Left colon (tissue), 2 donors: ENCODE results near the gene GBP2. TPM values are rescaled to one million over a fixed set of nuclear protein-coding genes. Genes with fewer than 3 reads are reported as not detected.
"Not testable (repeated sequence)": the region's sequence is repeated elsewhere in the genome, so short reads cannot be mapped to it uniquely, and the experiment has no call there.

Experiments used
- ATAC-seq: fragments of 200-7000 bp; cut with Tn5 transposase; one replicate; pipeline ENCODE4 v1.9.1; 2020; ENCODE audit warnings: mild to moderate bottlenecking, moderate library complexity
- DNase-seq, 2 donors: peaks; one replicate each; pipeline ENCODE4 v3.0.0-alpha.2; 2020
- intact Hi-C, 2 donors: fragments of 100-400 bp; cut with DNase I in 1 of 2; cut with micrococcal nuclease in 1 of 2; formaldehyde crosslinking; loops; one replicate each; pipeline versions ENCODE4 v1.11.2 to v1.14.0; 2022; cut with DNase I, micrococcal nuclease
- total RNA-seq, 2 donors: library from RNA; stranded (reverse); fragmentation: NEBNext Ultra II Directional; extraction: Animal tissue kit (Norgen Biotek cat#: 25700); gene quantifications; one replicate each; pipeline ENCODE4 v1.2.1, GENCODE V29; 2021
- donor health status: DM: no; HTN: no; CAD: no.
- donor health status: DM: yes; HTN: yes; CAD: no.

Gene GBP2
- total RNA-seq, 2 donors from 2014 or later: 40.9 to 61.3 TPM

DNA sequence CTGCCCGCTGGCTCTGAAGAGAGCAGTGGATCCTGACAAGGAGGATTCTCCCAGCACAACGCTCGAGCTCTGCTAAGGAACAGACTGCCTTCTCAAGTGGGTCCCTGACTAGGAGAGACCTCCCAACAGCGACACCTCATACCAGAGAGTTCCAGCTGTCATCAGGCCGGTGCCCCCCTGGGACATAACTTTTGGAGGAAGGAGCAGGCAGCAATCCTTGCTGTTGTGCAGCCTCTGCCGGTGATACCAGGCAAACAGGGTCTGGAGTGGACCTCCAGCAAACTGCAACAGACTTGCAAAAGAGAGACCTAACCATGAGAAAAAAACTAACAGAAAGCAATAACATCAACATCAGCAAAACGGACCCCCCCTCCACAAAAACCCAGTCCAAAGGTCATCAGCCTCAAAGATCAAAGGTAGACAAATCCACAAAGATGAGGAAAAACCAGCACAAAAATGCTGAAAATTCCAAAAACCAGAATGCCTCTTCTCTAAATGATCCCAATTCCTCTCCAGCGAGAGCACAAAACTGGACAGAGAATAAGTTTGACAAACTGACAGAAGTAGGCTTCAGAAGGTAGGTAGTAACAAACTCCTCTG lies 53.3 kb downstream of the GBP2 start:
- DNase-seq, intact Hi-C loops, ATAC-seq: not testable (repeated sequence)

DNA sequence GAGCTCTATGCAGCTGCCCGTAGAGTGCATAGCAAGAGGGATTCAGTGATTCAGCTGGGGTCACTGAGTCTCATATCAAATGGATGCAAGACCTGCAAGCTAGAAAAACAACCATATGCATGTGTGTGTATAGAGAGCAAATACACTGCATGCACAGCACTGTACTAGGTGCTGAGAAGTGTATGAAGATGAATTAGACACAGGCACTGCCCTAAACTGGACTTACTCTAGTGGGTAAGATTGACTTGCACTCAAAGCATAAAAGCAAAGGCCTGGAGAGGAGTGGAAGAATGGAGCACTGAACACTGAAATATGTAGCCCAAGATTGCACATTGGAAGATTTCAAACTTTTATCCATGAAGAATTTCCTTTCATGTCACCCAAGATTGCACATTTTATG lies 55.4 kb downstream of the GBP2 start:
- intact Hi-C loops: no loop called here
- ATAC-seq: no peak
- no peak for DNase-seq

- ATAC-seq (no peak), DNase-seq (no peak)
- intact Hi-C loops: no loop called here
Observed at GRCh38 chr1:89069951-89070350, 56.0 kb downstream of the GBP2 start.

- intact Hi-C loops: no loop called here
- ATAC-seq (no peak), DNase-seq (no peak)
Observed at GRCh38 chr1:89068291-89068690, 57.6 kb downstream of the GBP2 start.

- peak; percentile 86 for ATAC-seq
- intact Hi-C loops: no loop called here
- no peak for DNase-seq
Observed at GRCh38 chr1:89065079-89065868, 60.6 kb downstream of the GBP2 start, which contains the start of gene GBP1. Gene GBP1 (minus strand): TSS chr1:89065208. CDS start chr1:89063234, 1,974 bp downstream.

DNA sequence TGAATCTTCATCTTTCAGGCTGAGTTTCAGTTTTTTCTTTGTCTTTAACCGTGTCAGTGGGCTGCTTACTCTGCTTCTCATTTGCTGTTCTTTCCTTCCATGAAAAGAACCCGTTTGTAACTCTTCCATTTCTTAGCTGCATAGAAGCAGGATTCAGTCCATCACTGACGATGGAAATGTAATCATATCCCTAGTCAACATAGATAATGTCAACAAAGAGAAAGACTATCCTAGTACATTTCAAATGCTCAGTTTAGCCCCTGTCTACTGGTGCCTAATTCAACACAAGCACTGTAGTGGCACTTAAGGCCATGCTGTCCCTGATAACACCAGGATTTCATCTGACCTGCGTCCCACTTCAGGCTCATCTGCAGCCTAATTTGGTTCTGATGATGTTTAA lies 61.3 kb downstream of the GBP2 start:
- peak; percentile 67 for ATAC-seq
- intact Hi-C loops: no loop called here
- DNase-seq: no peak

DNA sequence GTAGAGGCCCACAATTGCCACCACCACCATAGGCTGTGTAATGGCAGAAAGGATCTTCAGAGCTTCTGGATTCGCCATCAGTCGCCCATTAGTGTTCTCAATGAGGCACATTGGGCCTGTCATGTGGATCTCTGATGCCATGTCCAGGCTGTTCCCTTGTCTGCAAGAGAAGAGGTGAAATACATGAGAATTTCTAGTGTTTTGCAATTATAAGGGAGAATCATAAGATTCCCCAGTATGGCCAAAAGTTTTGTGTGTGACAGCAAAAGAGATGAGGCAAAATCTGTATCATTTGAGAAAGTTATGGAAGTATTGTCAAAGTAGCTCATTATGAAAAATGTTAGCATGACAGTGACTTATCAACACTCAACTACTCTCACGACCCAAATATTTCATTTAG lies 62.8 kb downstream of the GBP2 start:
- intact Hi-C loops: no loop called here
- no peak for DNase-seq
- ATAC-seq: no peak

DNA sequence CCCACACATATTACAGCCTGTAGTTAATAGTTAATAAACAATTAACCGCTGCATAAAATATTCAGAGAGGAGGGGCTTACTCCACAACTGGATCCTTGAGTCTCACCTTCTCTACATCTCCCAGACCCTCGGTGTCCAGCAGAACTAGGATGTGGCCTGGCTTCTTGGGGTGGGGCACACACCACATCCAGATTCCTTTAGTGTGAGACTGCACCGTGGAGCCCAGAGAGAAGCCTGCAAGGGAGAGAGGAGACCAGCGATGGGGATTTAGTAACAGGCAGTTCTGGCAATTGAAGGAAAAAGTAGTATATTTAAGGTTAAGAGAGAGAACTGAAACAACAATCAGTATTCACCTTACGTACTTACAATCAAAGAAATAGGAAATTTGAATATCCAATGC lies 65.8 kb downstream of the GBP2 start:
- intact Hi-C loops: no loop called here
- no peak for ATAC-seq
- no peak for DNase-seq

Other genes with a start within 250 kb of the GBP2 start
- 10 to 100 TPM; 23.6 to 27.5 TPM for gene GTF2B, start 234.5 kb downstream of the GBP2 start, total RNA-seq
- gene KYAT3, start 133.5 kb downstream of the GBP2 start, total RNA-seq: 10 to 100 TPM; 21.6 to 27.4 TPM
- 10 to 100 TPM in 1 of 2 donors, 1 to 10 TPM in 1; 9.6 to 11.8 TPM for gene RBMXL1, start 133.5 kb downstream of the GBP2 start, total RNA-seq
- 100 to 1,000 TPM in 1 of 2 donors, 10 to 100 TPM in 1; 63.1 to 126 TPM for gene GBP3, start 103.2 kb downstream of the GBP2 start, total RNA-seq
- 10 to 100 TPM; 13.0 to 21.2 TPM for gene GBP1, start 60.9 kb downstream of the GBP2 start, total RNA-seq
- gene GBP7, start 49.9 kb upstream of the GBP2 start, total RNA-seq: not detected
- gene GBP4, start 72.8 kb upstream of the GBP2 start, total RNA-seq: 1 to 10 TPM; 3.9 to 5.4 TPM
- gene GBP5, start 146.7 kb upstream of the GBP2 start, total RNA-seq: 1 to 10 TPM; 2.2 to 2.7 TPM
- not detected for gene GBP6, start 237.9 kb upstream of the GBP2 start, total RNA-seq